SJCRH30 (cell line): ENCODE measurements around the gene COX7B. TPM values are rescaled to one million over a fixed set of nuclear protein-coding genes. Genes with fewer than 3 reads are reported as not detected.
"Not testable (repeated sequence)": the region's sequence is repeated elsewhere in the genome, so short reads cannot be mapped to it uniquely, and the experiment has no call there.

ENCODE experiments used
- DNase-seq, 2 experiments: peaks; one replicate each; pipeline ENCODE4 v3.0.0-alpha.2; 2015 to 2020
- H3K27ac ChIP-seq: fragments of 250-450 bp; sonication (Bioruptor Pico); 2 replicates; pipeline ENCODE4 v1.5.1; 2020; ENCODE audit warnings: mild to moderate bottlenecking, moderate library complexity
- H3K27me3 ChIP-seq: fragments of 250-450 bp; sonication (Bioruptor Pico); 2 replicates; pipeline ENCODE4 v1.5.1; 2020; ENCODE audit warnings: mild to moderate bottlenecking, moderate library complexity
- H3K36me3 ChIP-seq: fragments of 250-450 bp; sonication (Bioruptor Pico); 2 replicates; pipeline ENCODE4 v1.5.1; 2020; ENCODE audit warnings: mild to moderate bottlenecking, moderate library complexity
- H3K4me1 ChIP-seq: fragments of 250-450 bp; sonication (Bioruptor Pico); 2 replicates; pipeline ENCODE4 v1.5.1; 2020; ENCODE audit warnings: mild to moderate bottlenecking, moderate library complexity
- H3K4me3 ChIP-seq: fragments of 250-450 bp; sonication (Bioruptor Pico); 2 replicates; pipeline ENCODE4 v1.5.1; 2020; ENCODE audit warnings: mild to moderate bottlenecking, moderate library complexity
- H3K9me3 ChIP-seq: fragments of 250-450 bp; sonication (Bioruptor Pico); replicated peaks from 2 replicates; pipeline ENCODE4 v1.5.1; 2020; ENCODE audit warnings: mild to moderate bottlenecking, moderate library complexity
- total RNA-seq: library from RNA; depleted of rRNA; stranded (reverse); fragments of >200 nt; shearing (Covaris generic); gene quantifications from 2 replicates; pipeline ENCODE4 v1.2.3, GENCODE V29; 2014

COX7B gene
- total RNA-seq, 1 experiment from 2014 or later, result 541 TPM

DNA sequence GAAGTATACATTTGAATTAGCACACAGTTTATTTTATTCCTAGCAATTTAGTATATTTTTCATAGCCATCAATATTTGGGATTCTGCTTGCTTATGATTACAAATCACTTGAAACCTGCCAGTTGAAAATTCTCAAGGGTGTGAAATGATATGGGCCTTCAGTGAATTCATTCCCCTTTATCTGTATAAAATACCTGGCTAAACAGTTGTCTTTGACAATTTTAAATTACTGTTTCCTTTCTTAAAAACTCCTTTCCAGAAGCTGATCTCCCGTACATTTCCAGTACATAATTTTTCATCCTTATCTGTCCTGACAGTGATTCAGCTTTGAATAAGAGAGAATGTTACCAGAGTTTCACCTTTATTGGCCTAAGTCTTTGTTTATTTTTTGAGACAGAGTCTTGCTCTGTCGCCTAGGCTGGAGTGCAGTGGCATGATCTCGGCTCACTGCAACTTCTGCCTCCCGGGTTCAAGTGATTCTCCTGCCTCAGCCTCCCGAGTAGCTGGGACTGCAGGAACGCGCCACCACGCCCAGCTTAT lies 25.1 kb downstream of the COX7B start:
- no peak overlapping the region for H3K27ac ChIP-seq
- no peaks in the 10 kb centered on the region for H3K4me1 ChIP-seq
- no peaks in the 10 kb centered on the region for H3K9me3 ChIP-seq
- H3K36me3 ChIP-seq, result no peaks in the 10 kb centered on the region
- no peaks in the 10 kb centered on the region for H3K27me3 ChIP-seq
- H3K4me3 ChIP-seq, result no peak overlapping the region
- DNase-seq, result no peak

- Histone ChIP-seq H3K36me3 (no peaks in the 10 kb centered on the region), H3K27ac (no peak overlapping the region), H3K27me3 (no peaks in the 10 kb centered on the region), H3K9me3 (no peaks in the 10 kb centered on the region), H3K4me3 (no peak overlapping the region), H3K4me1 (no peaks in the 10 kb centered on the region)
- DNase-seq, result no peak
Measured at GRCh38 chrX:77925764-77926163, 26.5 kb downstream of the COX7B start.

GRCh38 chrX:77930581-77930980 lies 31.3 kb downstream of the COX7B start:
- no peaks in the 10 kb centered on the region for H3K36me3 ChIP-seq
- no peak for DNase-seq
- H3K27ac ChIP-seq, result no peak overlapping the region
- H3K9me3 ChIP-seq, result no peaks in the 10 kb centered on the region
- no peak overlapping the region for H3K4me3 ChIP-seq
- no peaks in the 10 kb centered on the region for H3K27me3 ChIP-seq
- H3K4me1 ChIP-seq, result no peaks in the 10 kb centered on the region

- H3K27ac ChIP-seq, result no peak overlapping the region
- H3K27me3 ChIP-seq, result no peaks in the 10 kb centered on the region
- H3K9me3 ChIP-seq, result no peaks in the 10 kb centered on the region
- no peaks in the 10 kb centered on the region for H3K36me3 ChIP-seq
- no peaks in the 10 kb centered on the region for H3K4me1 ChIP-seq
- DNase-seq, result no peak
- no peak overlapping the region for H3K4me3 ChIP-seq
Measured at GRCh38 chrX:77935886-77936285, 36.6 kb downstream of the COX7B start.

DNA sequence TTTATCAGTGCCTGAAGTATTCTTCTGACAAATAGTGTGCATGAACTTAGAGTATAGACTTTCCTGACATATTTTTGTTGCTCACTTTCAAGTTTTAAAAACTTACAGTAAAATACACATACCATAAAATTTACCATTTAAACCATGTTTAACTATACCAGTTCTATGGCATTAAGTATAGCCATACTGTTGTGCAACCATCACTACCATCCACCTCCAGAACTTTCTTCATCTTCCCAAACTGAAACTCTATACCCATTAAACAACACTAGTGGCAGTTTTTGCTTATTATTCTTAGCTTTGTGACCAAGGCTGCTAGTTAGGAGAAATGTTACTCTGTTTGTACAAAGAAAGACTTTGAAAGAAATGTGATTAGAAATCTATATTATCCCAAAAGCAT lies 37.0 kb downstream of the COX7B start:
- Histone ChIP-seq H3K27me3 (no peaks in the 10 kb centered on the region), H3K27ac (no peak overlapping the region), H3K36me3 (no peaks in the 10 kb centered on the region), H3K4me1 (no peaks in the 10 kb centered on the region), H3K9me3 (no peaks in the 10 kb centered on the region), H3K4me3 (no peak overlapping the region)
- DNase-seq, result no peak

DNA sequence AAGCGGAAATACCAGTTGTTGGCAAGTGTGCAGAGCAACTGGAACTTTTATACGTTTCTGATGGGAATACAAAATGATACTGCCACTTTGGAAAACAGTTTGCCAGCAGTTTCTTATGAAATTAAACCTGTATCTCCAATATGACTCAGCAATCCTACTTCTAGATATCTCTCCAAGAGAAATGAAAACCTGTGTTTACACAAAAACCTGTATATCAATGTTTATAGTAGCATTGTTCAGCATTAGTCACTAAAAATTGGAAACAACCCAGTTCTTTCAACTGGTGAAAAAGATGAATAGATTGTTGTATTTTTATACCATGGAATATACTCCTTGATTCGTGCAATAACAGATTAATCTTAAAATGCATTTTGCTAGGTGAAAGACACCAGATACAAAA lies 38.0 kb downstream of the COX7B start:
- no peak for DNase-seq
- no peaks in the 10 kb centered on the region for H3K9me3 ChIP-seq
- no peak overlapping the region for H3K27ac ChIP-seq
- no peaks in the 10 kb centered on the region for H3K27me3 ChIP-seq
- no peaks in the 10 kb centered on the region for H3K4me1 ChIP-seq
- H3K4me3 ChIP-seq, result no peak overlapping the region
- H3K36me3 ChIP-seq, result no peaks in the 10 kb centered on the region

- Histone ChIP-seq H3K36me3 (no peaks in the 10 kb centered on the region), H3K4me1 (no peaks in the 10 kb centered on the region), H3K9me3 (no peaks in the 10 kb centered on the region), H3K27ac (no peak overlapping the region), H3K27me3 (no peaks in the 10 kb centered on the region), H3K4me3 (no peak overlapping the region)
- no peak for DNase-seq
Measured at GRCh38 chrX:77938083-77938680, 38.9 kb downstream of the COX7B start.

GRCh38 chrX:77945031-77945430 lies 45.8 kb downstream of the COX7B start:
- H3K4me3 ChIP-seq, H3K27ac ChIP-seq, H3K4me1 ChIP-seq, H3K27me3 ChIP-seq, DNase-seq, H3K36me3 ChIP-seq, H3K9me3 ChIP-seq: not testable (repeated sequence)

GRCh38 chrX:77945910-77946545 lies 46.8 kb downstream of the COX7B start:
- no peak overlapping the region for H3K27ac ChIP-seq
- no peaks in the 10 kb centered on the region for H3K9me3 ChIP-seq
- no peak for DNase-seq
- H3K36me3 ChIP-seq, result no peaks in the 10 kb centered on the region
- H3K4me1 ChIP-seq, result no peaks in the 10 kb centered on the region
- no peaks in the 10 kb centered on the region for H3K27me3 ChIP-seq
- H3K4me3 ChIP-seq, result no peak overlapping the region

DNA sequence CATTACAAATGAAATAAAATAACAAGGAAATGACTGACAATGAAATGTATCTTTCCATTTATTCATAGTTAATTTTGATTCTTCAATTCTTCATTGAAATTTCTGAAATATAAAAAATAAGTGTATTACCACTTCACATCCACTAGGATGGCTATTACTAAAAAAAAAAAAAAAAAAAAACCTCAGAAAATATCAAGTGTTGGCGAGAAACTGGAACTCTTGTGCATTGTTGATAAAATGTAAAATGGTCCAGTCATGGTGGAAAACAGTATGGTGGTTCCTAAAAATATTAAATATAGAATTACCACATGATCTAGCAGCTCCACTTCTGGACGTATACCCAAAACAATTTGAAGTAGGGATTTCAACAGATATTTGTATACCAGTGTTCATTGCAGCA lies 47.3 kb downstream of the COX7B start:
- no peak for DNase-seq
- no peak overlapping the region for H3K27ac ChIP-seq
- no peaks in the 10 kb centered on the region for H3K27me3 ChIP-seq
- H3K36me3 ChIP-seq, result no peaks in the 10 kb centered on the region
- no peaks in the 10 kb centered on the region for H3K4me1 ChIP-seq
- no peaks in the 10 kb centered on the region for H3K9me3 ChIP-seq
- H3K4me3 ChIP-seq, result no peak overlapping the region

- DNase-seq, result no peak
- Histone ChIP-seq H3K27me3 (no peaks in the 10 kb centered on the region), H3K9me3 (no peaks in the 10 kb centered on the region), H3K4me3 (no peak overlapping the region), H3K36me3 (no peaks in the 10 kb centered on the region), H3K4me1 (no peaks in the 10 kb centered on the region), H3K27ac (no peak overlapping the region)
Measured at GRCh38 chrX:77949840-77950239, 50.6 kb downstream of the COX7B start.

DNA sequence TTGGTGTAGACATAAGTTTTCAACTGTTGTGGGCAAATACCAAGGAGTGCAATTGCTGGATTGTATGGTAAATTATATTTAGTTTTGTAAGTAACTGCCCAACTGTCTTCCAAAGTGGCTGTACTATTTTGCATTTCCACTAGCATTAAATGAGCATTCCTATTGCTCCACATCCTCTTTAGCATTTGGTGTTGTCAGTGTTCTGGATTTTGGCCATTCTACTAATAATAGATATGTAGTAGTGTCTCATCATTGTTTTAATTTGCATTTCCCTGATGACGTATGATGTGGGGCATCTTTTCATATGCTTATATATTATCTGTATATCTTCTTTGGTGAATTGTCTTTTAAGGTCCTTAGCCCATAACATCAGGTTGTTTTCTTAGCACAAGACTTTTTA lies 52.9 kb downstream of the COX7B start:
- no peak for DNase-seq
- Histone ChIP-seq H3K4me3 (no peak overlapping the region), H3K36me3 (no peaks in the 10 kb centered on the region), H3K27ac (no peak overlapping the region), H3K9me3 (no peaks in the 10 kb centered on the region), H3K27me3 (no peaks in the 10 kb centered on the region), H3K4me1 (no peaks in the 10 kb centered on the region)

DNA sequence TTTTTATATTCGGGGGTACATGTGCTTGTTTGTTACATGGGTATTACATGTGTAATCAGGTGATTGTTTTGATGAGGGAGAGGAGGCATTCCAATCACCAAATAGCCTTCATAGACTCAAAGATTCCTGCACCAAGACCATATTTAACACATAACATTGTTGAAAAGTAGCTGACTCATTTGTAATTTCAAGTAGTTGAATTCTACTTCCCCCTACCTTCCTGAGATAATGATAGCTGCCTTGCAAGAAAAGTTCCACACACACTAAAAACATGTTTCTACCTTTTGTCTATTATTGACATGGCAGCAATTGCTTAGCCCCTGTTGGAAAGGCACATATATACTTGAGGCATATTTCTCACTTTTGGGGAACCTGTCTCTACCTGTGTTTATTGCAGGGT lies 54.0 kb downstream of the COX7B start:
- H3K27me3 ChIP-seq, result no peaks in the 10 kb centered on the region
- H3K4me3 ChIP-seq, result no peak overlapping the region
- H3K27ac ChIP-seq, result no peak overlapping the region
- H3K36me3 ChIP-seq, result no peaks in the 10 kb centered on the region
- DNase-seq, result no peak
- H3K9me3 ChIP-seq, result no peaks in the 10 kb centered on the region
- H3K4me1 ChIP-seq, result no peaks in the 10 kb centered on the region

DNA sequence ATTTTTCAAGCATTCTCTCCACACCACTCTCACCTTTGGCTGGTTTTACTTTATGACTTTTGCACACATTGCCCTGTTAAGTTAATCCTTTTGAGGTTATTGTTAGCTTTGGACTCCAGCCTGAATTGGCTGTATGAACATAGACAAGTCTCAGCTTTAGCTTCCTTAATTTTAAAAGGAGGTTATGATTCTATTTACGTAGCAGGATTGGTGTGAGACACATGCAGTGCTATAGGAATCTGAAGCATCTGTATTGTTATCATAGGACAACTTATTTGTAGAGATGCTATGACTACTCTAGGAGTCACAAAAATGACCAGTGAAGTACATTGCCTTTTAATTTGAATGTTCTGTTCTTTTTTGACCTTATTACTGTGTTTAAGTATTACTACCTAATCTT lies 54.4 kb downstream of the COX7B start:
- no peak for DNase-seq
- Histone ChIP-seq H3K4me1 (no peaks in the 10 kb centered on the region), H3K27me3 (no peaks in the 10 kb centered on the region), H3K4me3 (no peak overlapping the region), H3K36me3 (no peaks in the 10 kb centered on the region), H3K27ac (no peak overlapping the region), H3K9me3 (no peaks in the 10 kb centered on the region)
